WTC11 (cell line): ENCODE measurements around the gene FTSJ3. TPM values are rescaled to one million over a fixed set of nuclear protein-coding genes. Genes with fewer than 3 reads are reported as not detected.

Experiments
- ATAC-seq: fragments of 200-7000 bp; cut with Tn5 transposase; 2 replicates; pipeline ENCODE4 v1.10.0; 2021; ENCODE audit warnings: mild to moderate bottlenecking, moderate library complexity
- CTCF ChIA-PET: fragments of 300-600 bp; sonication (Branson Sonifier 250); formaldehyde crosslinking; loops from one replicate; lab custom pipeline; 2021; ENCODE audit warnings: antibody characterized with exemption; lab: Charles Lee
- POLR2A ChIA-PET: fragments of 350-600 bp; sonication (Branson Sonifier 250); formaldehyde crosslinking; loops from one replicate; lab custom pipeline; 2021; ENCODE audit warnings: antibody characterized with exemption; lab: Charles Lee
- DNase-seq: peaks from one replicate; pipeline ENCODE4 v3.0.0; 2021; ENCODE audit warnings: low spot score
- H3K27ac Mint-ChIP-seq: 2 replicates; pipeline ENCODE4 v1.8.0; 2021; ENCODE audit warnings: mixed read lengths
- H3K27me3 Mint-ChIP-seq: 2 replicates; pipeline ENCODE4 v1.8.0; 2021; ENCODE audit warnings: low read depth, mild to moderate bottlenecking, moderate library complexity, mixed read lengths
- H3K36me3 Mint-ChIP-seq: 2 replicates; pipeline ENCODE4 v1.8.0; 2021; ENCODE audit warnings: mixed read lengths
- H3K4me1 Mint-ChIP-seq: 2 replicates; pipeline ENCODE4 v1.8.0; 2022; ENCODE audit warnings: mixed read lengths
- H3K4me3 Mint-ChIP-seq: 2 replicates; pipeline ENCODE4 v1.8.0; 2021; ENCODE audit warnings: mild to moderate bottlenecking, moderate library complexity, mixed read lengths
- H3K9me3 Mint-ChIP-seq: 2 replicates; pipeline ENCODE4 v1.8.0; 2021; ENCODE audit warnings: mixed read lengths
- CREB1 ChIP-seq: sonication (generic); formaldehyde crosslinking; IDR thresholded peaks from 2 replicates; pipeline ENCODE4 v1.8.0; 2023; ENCODE audit warnings: mild to moderate bottlenecking, missing genetic modification reagents
- ELF4 ChIP-seq: sonication (generic); formaldehyde crosslinking; IDR thresholded peaks from 2 replicates; pipeline ENCODE4 v1.8.1; 2022; ENCODE audit warnings: low read depth, mild to moderate bottlenecking, moderate library complexity, missing genetic modification reagents
- FOXJ3 ChIP-seq: sonication (generic); formaldehyde crosslinking; IDR thresholded peaks from 2 replicates; pipeline ENCODE4 v1.9.0; 2021; ENCODE audit warnings: missing genetic modification reagents, mild to moderate bottlenecking, borderline replicate concordance
- GABPB1 ChIP-seq: sonication (generic); formaldehyde crosslinking; IDR thresholded peaks from 2 replicates; pipeline ENCODE4 v1.8.1; 2023; ENCODE audit warnings: mild to moderate bottlenecking, missing genetic modification reagents
- JAZF1 ChIP-seq: fragments of 250-450 bp; sonication (Bioruptor Pico); IDR thresholded peaks from 2 replicates; pipeline ENCODE4 v1.9.0; 2021; ENCODE audit warnings: moderate library complexity, mild to moderate bottlenecking, inconsistent platforms
- KAT7 ChIP-seq: sonication (generic); formaldehyde crosslinking; IDR thresholded peaks from 2 replicates; pipeline ENCODE4 v1.8.1; 2023; ENCODE audit warnings: missing genetic modification reagents, mild to moderate bottlenecking, borderline replicate concordance
- NR1H2 ChIP-seq: sonication (generic); formaldehyde crosslinking; IDR thresholded peaks from 2 replicates; pipeline ENCODE4 v1.9.0; 2021; ENCODE audit warnings: mild to moderate bottlenecking, moderate library complexity, missing genetic modification reagents
- NR3C1 ChIP-seq: sonication (generic); formaldehyde crosslinking; conservative IDR thresholded peaks from 2 replicates; pipeline ENCODE4 v1.8.1; 2023; ENCODE audit warnings: low read depth, mild to moderate bottlenecking, missing genetic modification reagents
- SMAD4 ChIP-seq: sonication (generic); formaldehyde crosslinking; IDR thresholded peaks from 2 replicates; pipeline ENCODE4 v1.8.0; 2022; ENCODE audit warnings: mild to moderate bottlenecking, missing genetic modification reagents
- TEAD1 ChIP-seq: sonication (generic); formaldehyde crosslinking; IDR thresholded peaks from 2 replicates; pipeline ENCODE4 v1.8.0; 2022; ENCODE audit warnings: mild to moderate bottlenecking, missing genetic modification reagents
- ZNF396 ChIP-seq: fragments of 250-450 bp; sonication (Bioruptor Pico); IDR thresholded peaks from 2 replicates; pipeline ENCODE4 v1.8.0; 2021; ENCODE audit warnings: mild to moderate bottlenecking, moderate library complexity, borderline replicate concordance
- ZNF416 ChIP-seq: fragments of 250-450 bp; sonication (Bioruptor Pico); IDR thresholded peaks from 2 replicates; pipeline ENCODE4 v1.9.0; 2021; ENCODE audit warnings: mild to moderate bottlenecking, inconsistent platforms
- total RNA-seq: library from RNA; stranded (reverse); gene quantifications from 3 replicates; pipeline ENCODE4 v1.2.3, GENCODE V29; 2021
- TF ChIP-seq, protein P1 (sequence below): fragments of 250-450 bp; sonication (Bioruptor Pico); IDR thresholded peaks from 2 replicates; pipeline ENCODE4 v1.8.0; 2021; ENCODE audit warnings: mild to moderate bottlenecking
- TF ChIP-seq, protein P2 (sequence below): sonication (generic); formaldehyde crosslinking; IDR thresholded peaks from 2 replicates; pipeline ENCODE4 v1.8.0; 2023; ENCODE audit warnings: mild to moderate bottlenecking, missing genetic modification reagents
- TF ChIP-seq, protein P3 (sequence below): sonication (generic); formaldehyde crosslinking; IDR thresholded peaks from 2 replicates; pipeline ENCODE4 v1.8.1; 2022; ENCODE audit warnings: mild to moderate bottlenecking, moderate library complexity, missing genetic modification reagents
- TF ChIP-seq, protein P4 (sequence below): fragments of 250-450 bp; sonication (Bioruptor Pico); IDR thresholded peaks from 2 replicates; pipeline ENCODE4 v1.9.0; 2021; ENCODE audit warnings: moderate library complexity, mild to moderate bottlenecking, inconsistent platforms, borderline replicate concordance
- TF ChIP-seq, protein P5 (sequence below): sonication (generic); formaldehyde crosslinking; IDR thresholded peaks from 2 replicates; pipeline ENCODE4 v1.8.0; 2022; ENCODE audit warnings: mild to moderate bottlenecking, missing genetic modification reagents
- TF ChIP-seq, protein P6 (sequence below): sonication (generic); formaldehyde crosslinking; IDR thresholded peaks from 2 replicates; pipeline ENCODE4 v1.8.0; 2022; ENCODE audit warnings: mild to moderate bottlenecking, missing genetic modification reagents
- TF ChIP-seq, protein P7 (sequence below): fragments of 250-450 bp; sonication (Bioruptor Pico); IDR thresholded peaks from 2 replicates; pipeline ENCODE4 v1.9.0; 2021; ENCODE audit warnings: mild to moderate bottlenecking

FTSJ3 gene
- total RNA-seq, 1 experiment from 2014 or later: 62.1 TPM

DNA sequence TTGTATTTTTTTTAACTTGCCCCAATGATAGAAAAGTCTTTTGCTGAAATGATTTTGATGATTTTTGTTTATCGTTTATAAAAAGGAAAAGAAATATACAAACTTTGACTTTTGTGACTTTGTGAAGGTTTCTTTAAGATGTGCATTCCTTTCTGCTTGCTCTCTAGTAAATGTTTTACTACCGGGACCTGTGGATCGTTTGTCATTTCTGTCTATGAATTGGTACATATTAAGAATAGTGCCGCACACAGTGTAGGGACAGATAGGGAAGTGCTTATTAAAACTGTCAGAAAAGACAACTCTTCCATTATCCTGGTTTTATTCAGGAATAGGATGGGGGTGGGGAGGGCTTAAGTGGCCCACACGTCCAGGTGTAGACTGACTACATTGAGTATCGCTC is 8.3 kb downstream of the FTSJ3 start (continued):
- TF ChIP-seq TEAD1 (CRISPR knock-in tag) (no peak), ZNF396 (no peak), GABPB1 (no peak), ELF4 (CRISPR knock-in tag) (no peak), ZNF416 (CRISPR knock-in tag) (no peak)
- TF ChIP-seq, protein P1, sequence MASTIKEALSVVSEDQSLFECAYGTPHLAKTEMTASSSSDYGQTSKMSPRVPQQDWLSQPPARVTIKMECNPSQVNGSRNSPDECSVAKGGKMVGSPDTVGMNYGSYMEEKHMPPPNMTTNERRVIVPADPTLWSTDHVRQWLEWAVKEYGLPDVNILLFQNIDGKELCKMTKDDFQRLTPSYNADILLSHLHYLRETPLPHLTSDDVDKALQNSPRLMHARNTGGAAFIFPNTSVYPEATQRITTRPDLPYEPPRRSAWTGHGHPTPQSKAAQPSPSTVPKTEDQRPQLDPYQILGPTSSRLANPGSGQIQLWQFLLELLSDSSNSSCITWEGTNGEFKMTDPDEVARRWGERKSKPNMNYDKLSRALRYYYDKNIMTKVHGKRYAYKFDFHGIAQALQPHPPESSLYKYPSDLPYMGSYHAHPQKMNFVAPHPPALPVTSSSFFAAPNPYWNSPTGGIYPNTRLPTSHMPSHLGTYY: no peak

DNA sequence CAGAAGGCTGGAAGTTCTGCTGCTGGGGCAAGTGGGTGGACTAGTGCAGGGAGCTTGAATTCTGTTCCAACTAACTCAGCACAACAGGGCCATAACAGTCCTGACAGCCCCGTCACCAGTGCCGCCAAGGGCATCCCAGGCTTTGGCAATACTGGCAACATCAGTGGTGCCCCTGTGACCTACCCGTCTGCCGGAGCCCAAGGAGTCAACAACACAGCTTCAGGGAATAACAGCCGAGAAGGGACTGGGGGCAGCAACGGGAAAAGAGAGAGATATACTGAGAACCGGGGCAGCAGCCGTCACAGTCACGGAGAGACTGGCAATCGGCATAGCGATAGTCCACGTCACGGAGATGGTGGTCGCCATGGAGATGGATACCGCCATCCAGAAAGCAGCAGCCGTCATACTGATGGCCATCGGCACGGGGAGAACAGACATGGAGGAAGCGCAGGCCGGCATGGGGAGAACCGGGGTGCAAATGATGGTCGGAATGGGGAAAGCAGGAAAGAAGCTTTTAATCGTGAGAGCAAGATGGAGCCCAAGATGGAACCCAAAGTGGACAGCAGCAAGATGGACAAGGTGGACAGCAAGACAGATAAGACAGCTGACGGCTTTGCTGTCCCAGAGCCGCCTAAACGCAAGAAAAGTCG is 9.6 kb downstream of the FTSJ3 start:
- Mint-ChIP-seq H3K4me1 (no peaks in the 10 kb centered on the region), H3K9me3 (no peaks in the 10 kb centered on the region), H3K27ac (no peak overlapping the region), H3K27me3 (no peaks in the 10 kb centered on the region; the same call in 1 of the 2 replicates), H3K4me3 (no peak overlapping the region), H3K36me3 (peaks cover 99% of the 10 kb centered on the region)
- TF ChIP-seq, protein P2, sequence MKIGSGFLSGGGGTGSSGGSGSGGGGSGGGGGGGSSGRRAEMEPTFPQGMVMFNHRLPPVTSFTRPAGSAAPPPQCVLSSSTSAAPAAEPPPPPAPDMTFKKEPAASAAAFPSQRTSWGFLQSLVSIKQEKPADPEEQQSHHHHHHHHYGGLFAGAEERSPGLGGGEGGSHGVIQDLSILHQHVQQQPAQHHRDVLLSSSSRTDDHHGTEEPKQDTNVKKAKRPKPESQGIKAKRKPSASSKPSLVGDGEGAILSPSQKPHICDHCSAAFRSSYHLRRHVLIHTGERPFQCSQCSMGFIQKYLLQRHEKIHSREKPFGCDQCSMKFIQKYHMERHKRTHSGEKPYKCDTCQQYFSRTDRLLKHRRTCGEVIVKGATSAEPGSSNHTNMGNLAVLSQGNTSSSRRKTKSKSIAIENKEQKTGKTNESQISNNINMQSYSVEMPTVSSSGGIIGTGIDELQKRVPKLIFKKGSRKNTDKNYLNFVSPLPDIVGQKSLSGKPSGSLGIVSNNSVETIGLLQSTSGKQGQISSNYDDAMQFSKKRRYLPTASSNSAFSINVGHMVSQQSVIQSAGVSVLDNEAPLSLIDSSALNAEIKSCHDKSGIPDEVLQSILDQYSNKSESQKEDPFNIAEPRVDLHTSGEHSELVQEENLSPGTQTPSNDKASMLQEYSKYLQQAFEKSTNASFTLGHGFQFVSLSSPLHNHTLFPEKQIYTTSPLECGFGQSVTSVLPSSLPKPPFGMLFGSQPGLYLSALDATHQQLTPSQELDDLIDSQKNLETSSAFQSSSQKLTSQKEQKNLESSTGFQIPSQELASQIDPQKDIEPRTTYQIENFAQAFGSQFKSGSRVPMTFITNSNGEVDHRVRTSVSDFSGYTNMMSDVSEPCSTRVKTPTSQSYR (CRISPR knock-in tag): no peak
- TF ChIP-seq, protein P3, sequence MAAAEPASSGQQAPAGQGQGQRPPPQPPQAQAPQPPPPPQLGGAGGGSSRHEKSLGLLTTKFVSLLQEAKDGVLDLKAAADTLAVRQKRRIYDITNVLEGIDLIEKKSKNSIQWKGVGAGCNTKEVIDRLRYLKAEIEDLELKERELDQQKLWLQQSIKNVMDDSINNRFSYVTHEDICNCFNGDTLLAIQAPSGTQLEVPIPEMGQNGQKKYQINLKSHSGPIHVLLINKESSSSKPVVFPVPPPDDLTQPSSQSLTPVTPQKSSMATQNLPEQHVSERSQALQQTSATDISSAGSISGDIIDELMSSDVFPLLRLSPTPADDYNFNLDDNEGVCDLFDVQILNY (CRISPR knock-in tag): no peak
- TF ChIP-seq JAZF1 (CRISPR knock-in tag) (no peak), NR1H2 (CRISPR knock-in tag) (no peak), FOXJ3 (no peak), NR3C1 (no peak), KAT7 (no peak), SMAD4 (CRISPR knock-in tag) (no peak), CREB1 (CRISPR knock-in tag) (no peak)
- TF ChIP-seq, protein P4, sequence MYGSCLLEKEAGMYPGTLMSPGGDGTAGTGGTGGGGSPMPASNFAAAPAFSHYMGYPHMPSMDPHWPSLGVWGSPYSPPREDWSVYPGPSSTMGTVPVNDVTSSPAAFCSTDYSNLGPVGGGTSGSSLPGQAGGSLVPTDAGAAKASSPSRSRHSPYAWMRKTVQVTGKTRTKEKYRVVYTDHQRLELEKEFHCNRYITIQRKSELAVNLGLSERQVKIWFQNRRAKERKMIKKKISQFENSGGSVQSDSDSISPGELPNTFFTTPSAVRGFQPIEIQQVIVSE (CRISPR knock-in tag): no peak
- TF ChIP-seq, protein P5, sequence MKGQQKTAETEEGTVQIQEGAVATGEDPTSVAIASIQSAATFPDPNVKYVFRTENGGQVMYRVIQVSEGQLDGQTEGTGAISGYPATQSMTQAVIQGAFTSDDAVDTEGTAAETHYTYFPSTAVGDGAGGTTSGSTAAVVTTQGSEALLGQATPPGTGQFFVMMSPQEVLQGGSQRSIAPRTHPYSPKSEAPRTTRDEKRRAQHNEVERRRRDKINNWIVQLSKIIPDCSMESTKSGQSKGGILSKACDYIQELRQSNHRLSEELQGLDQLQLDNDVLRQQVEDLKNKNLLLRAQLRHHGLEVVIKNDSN (CRISPR knock-in tag): no peak
- TF ChIP-seq, protein P6, sequence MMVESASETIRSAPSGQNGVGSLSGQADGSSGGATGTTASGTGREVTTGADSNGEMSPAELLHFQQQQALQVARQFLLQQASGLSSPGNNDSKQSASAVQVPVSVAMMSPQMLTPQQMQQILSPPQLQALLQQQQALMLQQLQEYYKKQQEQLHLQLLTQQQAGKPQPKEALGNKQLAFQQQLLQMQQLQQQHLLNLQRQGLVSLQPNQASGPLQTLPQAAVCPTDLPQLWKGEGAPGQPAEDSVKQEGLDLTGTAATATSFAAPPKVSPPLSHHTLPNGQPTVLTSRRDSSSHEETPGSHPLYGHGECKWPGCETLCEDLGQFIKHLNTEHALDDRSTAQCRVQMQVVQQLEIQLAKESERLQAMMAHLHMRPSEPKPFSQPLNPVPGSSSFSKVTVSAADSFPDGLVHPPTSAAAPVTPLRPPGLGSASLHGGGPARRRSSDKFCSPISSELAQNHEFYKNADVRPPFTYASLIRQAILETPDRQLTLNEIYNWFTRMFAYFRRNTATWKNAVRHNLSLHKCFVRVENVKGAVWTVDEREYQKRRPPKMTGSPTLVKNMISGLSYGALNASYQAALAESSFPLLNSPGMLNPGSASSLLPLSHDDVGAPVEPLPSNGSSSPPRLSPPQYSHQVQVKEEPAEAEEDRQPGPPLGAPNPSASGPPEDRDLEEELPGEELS (CRISPR knock-in tag): no peak
- TF ChIP-seq, protein P7, sequence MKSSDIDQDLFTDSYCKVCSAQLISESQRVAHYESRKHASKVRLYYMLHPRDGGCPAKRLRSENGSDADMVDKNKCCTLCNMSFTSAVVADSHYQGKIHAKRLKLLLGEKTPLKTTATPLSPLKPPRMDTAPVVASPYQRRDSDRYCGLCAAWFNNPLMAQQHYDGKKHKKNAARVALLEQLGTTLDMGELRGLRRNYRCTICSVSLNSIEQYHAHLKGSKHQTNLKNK (CRISPR knock-in tag): no peak
- DNase-seq: no peak
- ChIA-PET POLR2A (no interaction called here), CTCF (interaction anchor here (1.0 to 1.2 kb wide), 2 partner anchors 17 to 44 kb away, joined by 3 to 4 read pairs; partner anchors contain the start of genes CCDC47 and DDX42)
- no peak for ATAC-seq
